Osteoblast (primary cell): Measurements from ENCODE around the gene ITPRIP. TPM values are rescaled to one million over a fixed set of nuclear protein-coding genes. Genes with fewer than 3 reads are reported as not detected.

Source experiments
- DNase-seq: peaks from one replicate; pipeline ENCODE4 v3.0.0; 2011; ENCODE audit warnings: low spot score, mixed read lengths; ENCODE audit not compliant: insufficient read length; ENCODE audit errors: missing footprints
- H2AFZ ChIP-seq: 2 replicates; pipeline ENCODE4 v1.6.0; 2011; ENCODE audit warnings: mild to moderate bottlenecking, low read length
- H3K27ac ChIP-seq: 2 replicates; pipeline ENCODE4 v1.5.1; 2011; ENCODE audit warnings: mild to moderate bottlenecking, low read depth, low read length, moderate library complexity
- H3K27me3 ChIP-seq: 2 replicates; pipeline ENCODE4 v1.6.0; 2012; ENCODE audit warnings: mild to moderate bottlenecking, control low read depth, inconsistent platforms, low read length, moderate library complexity; ENCODE audit not compliant: insufficient read depth
- H3K36me3 ChIP-seq: 2 replicates; pipeline ENCODE4 v1.5.1; 2011; ENCODE audit warnings: mild to moderate bottlenecking, low read length, control low read depth, moderate library complexity; ENCODE audit not compliant: insufficient read depth
- H3K4me1 ChIP-seq: 2 replicates; pipeline ENCODE4 v1.5.1; 2011; ENCODE audit warnings: mild to moderate bottlenecking, low read length, control low read depth, moderate library complexity; ENCODE audit not compliant: insufficient read depth
- H3K4me2 ChIP-seq: 2 replicates; pipeline ENCODE4 v1.6.0; 2011; ENCODE audit warnings: mild to moderate bottlenecking, low read length; ENCODE audit not compliant: insufficient read depth
- H3K4me3 ChIP-seq: fragments of 200-600 bp; sonication (generic); 3 replicates; pipeline ENCODE4 v1.5.1; 2012; ENCODE audit warnings: mild to moderate bottlenecking, low read length, inconsistent platforms; ENCODE audit not compliant: insufficient read depth
- H3K79me2 ChIP-seq: 2 replicates; pipeline ENCODE4 v1.6.0; 2012; ENCODE audit warnings: mild to moderate bottlenecking, low read length, control low read depth, inconsistent platforms; ENCODE audit not compliant: insufficient read depth
- H3K9me3 ChIP-seq: 2 replicates; pipeline ENCODE4 v1.5.1; 2011; ENCODE audit warnings: low read depth, low read length, control low read depth
- H4K20me1 ChIP-seq: 2 replicates; pipeline ENCODE4 v1.6.0; 2012; ENCODE audit warnings: mild to moderate bottlenecking, low read length, control low read depth; ENCODE audit not compliant: insufficient read depth
- total RNA-seq: library from RNA; depleted of rRNA; stranded (reverse); fragments of >200 nt; gene quantifications from 2 replicates; pipeline ENCODE4 v1.2.3, GENCODE V29; 2012
- TF ChIP-seq, protein P1 (sequence below): IDR thresholded peaks from 2 replicates; pipeline ENCODE4 v1.5.1; 2011; ENCODE audit warnings: mild to moderate bottlenecking, low read depth, low read length, moderate library complexity; ENCODE audit errors: extremely low read depth

Gene ITPRIP
- total RNA-seq, 1 donor: 14.8 TPM

DNA sequence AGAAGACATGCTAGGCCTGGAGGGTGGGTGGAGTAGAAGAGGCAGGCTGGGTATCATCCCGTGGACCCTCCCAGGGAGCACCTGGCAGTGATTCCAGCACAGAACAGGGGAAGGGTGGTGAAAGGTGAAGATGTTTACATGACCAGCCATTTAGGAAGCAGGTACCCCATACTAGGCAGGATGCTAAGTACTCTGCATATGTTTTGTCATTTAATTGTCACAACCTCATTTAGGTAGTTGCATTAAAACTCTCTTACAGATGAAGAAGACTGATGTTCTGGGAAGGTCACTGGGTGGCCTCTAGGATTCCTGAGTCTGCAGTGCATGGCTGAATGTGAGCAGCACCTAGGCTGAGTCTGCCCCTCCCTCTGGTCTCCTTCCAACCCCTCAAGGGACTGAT lies 15.2 kb downstream of the ITPRIP start:
- Histone ChIP-seq H3K27ac (peak overlapping the region; percentile 69), H3K4me1 (peaks cover 74% of the 10 kb centered on the region), H3K36me3 (peaks cover 37% of the 10 kb centered on the region), H3K4me3 (no peak overlapping the region), H3K27me3 (no peaks in the 10 kb centered on the region), H3K79me2 (peaks cover 100% of the 10 kb centered on the region), H3K9me3 (no peaks in the 10 kb centered on the region), H2AFZ (no peak overlapping the region), H4K20me1 (peaks cover 43% of the 10 kb centered on the region), H3K4me2 (no peak overlapping the region)
- TF ChIP-seq, protein P1, sequence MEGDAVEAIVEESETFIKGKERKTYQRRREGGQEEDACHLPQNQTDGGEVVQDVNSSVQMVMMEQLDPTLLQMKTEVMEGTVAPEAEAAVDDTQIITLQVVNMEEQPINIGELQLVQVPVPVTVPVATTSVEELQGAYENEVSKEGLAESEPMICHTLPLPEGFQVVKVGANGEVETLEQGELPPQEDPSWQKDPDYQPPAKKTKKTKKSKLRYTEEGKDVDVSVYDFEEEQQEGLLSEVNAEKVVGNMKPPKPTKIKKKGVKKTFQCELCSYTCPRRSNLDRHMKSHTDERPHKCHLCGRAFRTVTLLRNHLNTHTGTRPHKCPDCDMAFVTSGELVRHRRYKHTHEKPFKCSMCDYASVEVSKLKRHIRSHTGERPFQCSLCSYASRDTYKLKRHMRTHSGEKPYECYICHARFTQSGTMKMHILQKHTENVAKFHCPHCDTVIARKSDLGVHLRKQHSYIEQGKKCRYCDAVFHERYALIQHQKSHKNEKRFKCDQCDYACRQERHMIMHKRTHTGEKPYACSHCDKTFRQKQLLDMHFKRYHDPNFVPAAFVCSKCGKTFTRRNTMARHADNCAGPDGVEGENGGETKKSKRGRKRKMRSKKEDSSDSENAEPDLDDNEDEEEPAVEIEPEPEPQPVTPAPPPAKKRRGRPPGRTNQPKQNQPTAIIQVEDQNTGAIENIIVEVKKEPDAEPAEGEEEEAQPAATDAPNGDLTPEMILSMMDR: no peak
- DNase-seq: no peak

DNA sequence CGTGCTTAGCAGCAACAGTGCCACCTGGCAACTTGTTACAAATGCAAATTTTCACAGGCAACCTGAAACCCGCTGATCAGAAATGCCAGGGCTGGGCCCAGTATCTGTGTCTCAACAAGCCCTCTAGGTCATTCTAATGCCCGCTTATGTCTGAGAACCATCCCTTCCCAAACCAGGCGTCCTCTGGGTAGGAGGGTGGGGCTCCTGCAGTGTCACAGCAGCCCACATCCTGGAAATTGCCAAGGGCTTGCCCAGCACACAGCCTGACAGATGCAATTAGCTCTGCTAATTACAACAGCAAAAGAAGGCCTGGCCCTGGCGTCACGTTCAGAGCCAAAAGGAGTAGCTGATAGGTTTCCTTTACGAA lies 15.9 kb downstream of the ITPRIP start:
- Histone ChIP-seq H3K36me3 (peaks cover 41% of the 10 kb centered on the region), H3K4me2 (peak overlapping the region; percentile 19), H3K4me3 (no peak overlapping the region), H3K79me2 (peaks cover 100% of the 10 kb centered on the region), H3K27me3 (no peaks in the 10 kb centered on the region), H3K27ac (peak overlapping the region; percentile 69), H3K9me3 (no peaks in the 10 kb centered on the region), H2AFZ (no peak overlapping the region), H4K20me1 (peaks cover 50% of the 10 kb centered on the region), H3K4me1 (peaks cover 74% of the 10 kb centered on the region)
- DNase-seq: no peak
- TF ChIP-seq, protein P1: no peak

DNA sequence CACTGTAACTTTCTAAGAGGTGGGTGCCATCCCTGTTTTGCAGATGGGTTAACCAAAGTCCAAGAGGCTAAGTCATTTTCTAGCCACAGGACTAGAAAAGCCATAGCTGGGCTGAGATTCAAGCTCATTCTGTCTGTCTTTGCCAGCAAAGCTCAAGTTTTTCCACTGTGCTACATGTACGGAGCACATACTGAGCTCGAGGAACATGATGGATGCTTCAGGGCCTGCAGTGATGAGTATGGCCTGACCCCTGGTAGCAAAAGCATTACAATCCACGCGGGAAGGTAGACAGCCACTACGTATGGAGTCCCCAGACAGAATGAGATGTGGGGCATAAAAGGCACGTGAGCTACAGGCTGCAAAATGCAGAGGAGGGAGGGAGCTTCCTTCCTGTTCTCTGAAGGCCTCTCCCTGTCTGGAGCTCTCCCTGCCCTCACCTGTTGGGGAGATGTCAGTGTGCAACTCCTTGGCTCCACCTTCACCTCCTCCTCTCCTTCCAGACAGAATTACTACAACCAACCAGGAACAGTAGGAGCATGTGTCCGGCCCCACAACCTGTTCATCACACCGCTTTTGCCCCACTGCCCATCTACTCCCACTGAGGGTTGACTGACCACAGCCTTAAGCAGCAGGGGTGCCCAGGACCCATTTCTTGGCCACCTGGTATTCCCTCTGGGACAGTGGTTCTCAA lies 16.4 kb downstream of the ITPRIP start:
- Histone ChIP-seq H3K9me3 (no peaks in the 10 kb centered on the region), H2AFZ (no peak overlapping the region), H3K27me3 (no peaks in the 10 kb centered on the region), H3K79me2 (peaks cover 99% of the 10 kb centered on the region), H3K27ac (peak overlapping the region; percentile 69), H3K4me3 (no peak overlapping the region), H3K4me1 (peaks cover 74% of the 10 kb centered on the region), H3K36me3 (peaks cover 42% of the 10 kb centered on the region), H4K20me1 (peaks cover 54% of the 10 kb centered on the region), H3K4me2 (peak overlapping the region; percentile 19)
- no peak for DNase-seq
- TF ChIP-seq, protein P1: no peak

DNA sequence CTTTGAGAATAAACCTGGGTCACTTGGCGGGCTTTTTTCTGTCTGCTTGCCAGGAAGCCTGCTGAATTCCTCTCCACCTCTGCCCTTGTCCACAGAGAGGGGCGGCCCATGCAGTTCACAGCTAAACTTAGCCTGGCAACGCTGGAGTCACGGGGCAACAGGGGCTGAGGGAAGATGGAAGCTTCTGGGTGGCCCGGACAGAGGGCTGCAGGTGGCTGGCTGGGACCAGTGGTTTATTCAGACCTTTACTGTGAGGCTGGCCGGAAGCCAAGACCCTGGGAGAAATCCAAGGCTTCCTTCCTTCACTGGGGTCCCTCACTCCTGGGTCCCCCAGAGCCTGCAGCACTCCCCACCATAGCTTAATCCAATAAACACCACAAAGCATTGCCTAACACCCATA lies 17.0 kb downstream of the ITPRIP start:
- Histone ChIP-seq H2AFZ (no peak overlapping the region), H3K27ac (peak overlapping the region; percentile 69), H3K4me1 (peaks cover 72% of the 10 kb centered on the region), H3K4me3 (no peak overlapping the region), H3K4me2 (no peak overlapping the region), H3K36me3 (peaks cover 48% of the 10 kb centered on the region), H4K20me1 (peaks cover 59% of the 10 kb centered on the region), H3K79me2 (peaks cover 99% of the 10 kb centered on the region), H3K27me3 (no peaks in the 10 kb centered on the region), H3K9me3 (no peaks in the 10 kb centered on the region)
- TF ChIP-seq, protein P1: no peak
- no peak for DNase-seq
